Nephron (organoid): Measurements from ENCODE around the gene ROS1.
A peak's percentile ranks its signal among the peaks of the same experiment; 100 is the strongest.

Source experiments
- H3K27ac Mint-ChIP-seq, 3 experiments: 2 replicates each; pipeline ENCODE4 v1.8.0; 2020; ENCODE audit warnings: mixed read lengths in 3 of 3, mild to moderate bottlenecking in 2 of 3, moderate library complexity in 1 of 3
- H3K27me3 Mint-ChIP-seq: 2 replicates; pipeline ENCODE4 v1.8.0; 2021; ENCODE audit warnings: low read depth, mild to moderate bottlenecking, moderate library complexity, mixed read lengths
- H3K36me3 Mint-ChIP-seq: 2 replicates; pipeline ENCODE4 v1.8.0; 2020; ENCODE audit warnings: low read depth, mixed read lengths
- H3K4me1 Mint-ChIP-seq: 2 replicates; pipeline ENCODE4 v1.8.0; 2020; ENCODE audit warnings: mixed read lengths
- H3K4me3 Mint-ChIP-seq, 3 experiments: 2 replicates each; pipeline ENCODE4 v1.8.0; 2020; ENCODE audit warnings: mild to moderate bottlenecking in 3 of 3, mixed read lengths in 3 of 3, moderate library complexity in 2 of 3
- H3K9me3 Mint-ChIP-seq: 2 replicates; pipeline ENCODE4 v1.8.0; 2020; ENCODE audit warnings: mixed read lengths
- CTCF ChIP-seq, 3 experiments: fragments of 200-600 bp; sonication (generic); IDR thresholded peaks; one replicate each; pipeline ENCODE4 v1.5.0; 2021; ENCODE audit warnings: antibody characterized with exemption in 3 of 3; ENCODE audit not compliant: unreplicated experiment in 3 of 3

The ROS1 gene

GRCh38 chr6:117311726-117312125, 114.0 kb downstream of the ROS1 start:
- Mint-ChIP-seq H3K9me3 (no peaks in the 10 kb centered on the region), H3K27me3 (no peaks in the 10 kb centered on the region), H3K4me3 (no peak overlapping the region), H3K27ac (no peak overlapping the region), H3K36me3 (no peaks in the 10 kb centered on the region), H3K4me1 (no peaks in the 10 kb centered on the region)
- no peak for TF ChIP-seq CTCF (IDR thresholded peaks at IDR 0.05; ENCODE audit: unreplicated experiment in 3 of 3)

GRCh38 chr6:117311310-117311709, 114.4 kb downstream of the ROS1 start:
- Mint-ChIP-seq H3K36me3 (no peaks in the 10 kb centered on the region), H3K4me3 (no peak overlapping the region), H3K4me1 (no peaks in the 10 kb centered on the region), H3K27me3 (no peaks in the 10 kb centered on the region), H3K27ac (no peak overlapping the region), H3K9me3 (no peaks in the 10 kb centered on the region)
- no peak for TF ChIP-seq CTCF (IDR thresholded peaks at IDR 0.05; ENCODE audit: unreplicated experiment in 3 of 3)

GRCh38 chr6:117309611-117310010, 116.1 kb downstream of the ROS1 start:
- no peak overlapping the region for H3K27ac Mint-ChIP-seq
- H3K4me1 Mint-ChIP-seq = no peaks in the 10 kb centered on the region
- no peak for TF ChIP-seq CTCF (IDR thresholded peaks at IDR 0.05; ENCODE audit: unreplicated experiment in 3 of 3)
- H3K9me3 Mint-ChIP-seq = no peaks in the 10 kb centered on the region
- no peaks in the 10 kb centered on the region for H3K27me3 Mint-ChIP-seq
- no peak overlapping the region for H3K4me3 Mint-ChIP-seq
- no peaks in the 10 kb centered on the region for H3K36me3 Mint-ChIP-seq

- H3K4me3 Mint-ChIP-seq = no peak overlapping the region
- no peaks in the 10 kb centered on the region for H3K9me3 Mint-ChIP-seq
- H3K4me1 Mint-ChIP-seq = no peaks in the 10 kb centered on the region
- TF ChIP-seq CTCF (IDR thresholded peaks at IDR 0.05; ENCODE audit: unreplicated experiment in 3 of 3) = no peak
- H3K36me3 Mint-ChIP-seq = no peaks in the 10 kb centered on the region
- H3K27ac Mint-ChIP-seq = no peak overlapping the region
- no peaks in the 10 kb centered on the region for H3K27me3 Mint-ChIP-seq
These were observed 116.7 kb downstream of the ROS1 start for GRCh38 chr6:117309069-117309468.

- Mint-ChIP-seq H3K4me3 (no peak overlapping the region), H3K27me3 (no peaks in the 10 kb centered on the region), H3K27ac (no peak overlapping the region), H3K36me3 (no peaks in the 10 kb centered on the region), H3K4me1 (no peaks in the 10 kb centered on the region), H3K9me3 (no peaks in the 10 kb centered on the region)
- no peak for TF ChIP-seq CTCF (IDR thresholded peaks at IDR 0.05; ENCODE audit: unreplicated experiment in 3 of 3)
These were observed 118.1 kb downstream of the ROS1 start for GRCh38 chr6:117307655-117308054.

- no peaks in the 10 kb centered on the region for H3K36me3 Mint-ChIP-seq
- no peaks in the 10 kb centered on the region for H3K27me3 Mint-ChIP-seq
- peak overlapping the region in 2 of 3 experiments; percentile 17 to 83 for H3K27ac Mint-ChIP-seq
- H3K4me3 Mint-ChIP-seq = no peak overlapping the region
- H3K9me3 Mint-ChIP-seq = no peaks in the 10 kb centered on the region
- TF ChIP-seq CTCF (IDR thresholded peaks at IDR 0.05; ENCODE audit: unreplicated experiment in 3 of 3) = no peak
- H3K4me1 Mint-ChIP-seq = no peaks in the 10 kb centered on the region
These were observed 119.4 kb downstream of the ROS1 start for GRCh38 chr6:117306227-117306790.
